CD4-positive, alpha-beta memory T cell (primary cell): ENCODE data around the gene PER2. TPM values are rescaled to one million over a fixed set of nuclear protein-coding genes. Genes with fewer than 3 reads are reported as not detected.
"Not testable (repeated sequence)": the region's sequence is repeated elsewhere in the genome, so short reads cannot be mapped to it uniquely, and the experiment has no call there.

ENCODE experiments used
- CTCF ChIA-PET: fragments of 350-600 bp; sonication (Branson Sonifier 250); formaldehyde crosslinking; loops from one replicate; lab custom pipeline; 2021; ENCODE audit warnings: inconsistent platforms; ENCODE audit not compliant: partially characterized antibody; lab: Charles Lee
- POLR2A ChIA-PET: fragments of 350-600 bp; sonication (Branson Sonifier 250); formaldehyde crosslinking; loops from one replicate; lab custom pipeline; 2021; ENCODE audit not compliant: partially characterized antibody; lab: Charles Lee
- DNase-seq, 5 donors: peaks; one replicate each; pipeline versions ENCODE4 v3.0.0 to v3.0.0-alpha.2; 2020 to 2022; ENCODE audit warnings: mixed read lengths in 1 of 5
- H3K27ac ChIP-seq: one replicate; pipeline ENCODE4 v1.7.0; 2013; ENCODE audit warnings: low read depth, low read length
- H3K27me3 ChIP-seq: 2 replicates; pipeline ENCODE4 v1.7.0; 2013; ENCODE audit warnings: mild to moderate bottlenecking, low read length, moderate library complexity; ENCODE audit not compliant: insufficient read depth
- H3K36me3 ChIP-seq: 2 replicates; pipeline ENCODE4 v1.7.0; 2013; ENCODE audit warnings: mild to moderate bottlenecking, low read length, moderate library complexity; ENCODE audit not compliant: insufficient read depth
- H3K4me1 ChIP-seq: 2 replicates; pipeline ENCODE4 v1.7.0; 2013; ENCODE audit warnings: mild to moderate bottlenecking, low read length, moderate library complexity; ENCODE audit not compliant: insufficient read depth
- H3K4me3 ChIP-seq, 2 donors: one replicate each; pipeline ENCODE4 v1.7.0; 2013; ENCODE audit warnings: low read length in 2 of 2, mild to moderate bottlenecking in 1 of 2
- H3K9me3 ChIP-seq, 2 donors: one replicate each; pipeline ENCODE4 v1.7.0; 2013; ENCODE audit warnings: low read length in 2 of 2, control low read depth in 1 of 2; ENCODE audit not compliant: control insufficient read depth in 1 of 2
- H3K27ac Mint-ChIP-seq, 7 donors: one replicate each; pipeline ENCODE4 v1.8.0; 2020 to 2021; ENCODE audit warnings: mixed read lengths in 7 of 7, mild to moderate bottlenecking in 6 of 7, inconsistent platforms in 3 of 7, moderate library complexity in 3 of 7
- H3K27me3 Mint-ChIP-seq, 2 donors: one replicate each; pipeline ENCODE4 v1.8.0; 2020 to 2021; ENCODE audit warnings: mixed read lengths in 2 of 2
- H3K36me3 Mint-ChIP-seq, 2 donors: one replicate each; pipeline ENCODE4 v1.8.0; 2020 to 2021; ENCODE audit warnings: mixed read lengths in 2 of 2, inconsistent platforms in 1 of 2, mild to moderate bottlenecking in 1 of 2
- H3K4me1 Mint-ChIP-seq, 4 donors: one replicate each; pipeline ENCODE4 v1.8.0; 2020 to 2021; ENCODE audit warnings: mixed read lengths in 4 of 4, mild to moderate bottlenecking in 1 of 4
- H3K4me3 Mint-ChIP-seq, 8 donors: one replicate each; pipeline ENCODE4 v1.8.0; 2020 to 2021; ENCODE audit warnings: mixed read lengths in 8 of 8, mild to moderate bottlenecking in 7 of 8, moderate library complexity in 6 of 8, inconsistent platforms in 3 of 8
- H3K9me3 Mint-ChIP-seq, 8 donors: one replicate each; pipeline ENCODE4 v1.8.0; 2020 to 2021; ENCODE audit warnings: mixed read lengths in 8 of 8, mild to moderate bottlenecking in 5 of 8, inconsistent platforms in 3 of 8, moderate library complexity in 1 of 8
- intact Hi-C: fragments of 100-400 bp; cut with micrococcal nuclease; formaldehyde crosslinking; loops from one replicate; pipeline ENCODE4 v1.15.1; 2023
- polyA plus RNA-seq, 2 donors: library from polyadenylated mRNA; unstranded; fragments of 300-500 nt; fragmentation: Illumina TruSeq; gene quantifications; one replicate each; pipeline ENCODE4 v1.2.3, GENCODE V29; 2021
- total RNA-seq, 2 experiments: library from RNA; stranded (reverse); gene quantifications; one replicate each; pipeline ENCODE4 v1.2.3, GENCODE V29; 2021

The PER2 gene
- total and polyA plus RNA-seq, 4 experiments from 2014 or later = 0.42 to 13.4 (median 8.4) TPM

DNA sequence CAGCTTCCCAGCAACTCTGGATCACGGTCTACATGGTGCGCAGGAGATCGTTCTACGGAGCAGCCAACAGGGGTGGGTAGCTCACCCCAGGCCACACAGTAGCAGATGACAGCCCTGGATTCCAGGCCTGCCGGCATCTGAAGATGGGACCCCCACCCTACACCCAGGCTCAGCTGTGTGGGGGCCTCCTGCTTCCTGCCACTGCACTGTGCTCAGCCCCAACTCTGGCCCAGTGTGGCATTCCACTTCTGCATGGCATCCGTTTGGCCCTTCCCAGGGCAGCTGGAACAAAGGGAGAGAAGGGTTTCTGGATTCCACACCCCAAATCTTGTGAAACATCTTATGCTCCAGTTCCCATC lies 9.1 kb downstream of the PER2 start:
- Histone ChIP-seq H3K9me3 (no peaks in the 10 kb centered on the region), H3K36me3 (peaks cover 14% of the 10 kb centered on the region), H3K27ac (no peak overlapping the region), H3K4me1 (no peaks in the 10 kb centered on the region), H3K27me3 (no peaks in the 10 kb centered on the region), H3K4me3 (no peak overlapping the region)
- Mint-ChIP-seq H3K4me3 (no peak overlapping the region), H3K36me3 (peaks cover 12 to 30% of the 10 kb centered on the region in 2 donors), H3K27me3 (no peaks in the 10 kb centered on the region), H3K9me3 (no peaks in the 10 kb centered on the region), H3K27ac (no peak overlapping the region), H3K4me1 (peaks cover 15 to 31% (median 23%) of the 10 kb centered on the region in 4 donors)
- no peak for DNase-seq
- ChIA-PET POLR2A (interaction anchor here (1.3 kb wide), 1 partner anchor 9 kb away, joined by 4 read pairs; the partner anchor contains the start of gene PER2), CTCF (no interaction called here)
- intact Hi-C loops = no loop called here

DNA sequence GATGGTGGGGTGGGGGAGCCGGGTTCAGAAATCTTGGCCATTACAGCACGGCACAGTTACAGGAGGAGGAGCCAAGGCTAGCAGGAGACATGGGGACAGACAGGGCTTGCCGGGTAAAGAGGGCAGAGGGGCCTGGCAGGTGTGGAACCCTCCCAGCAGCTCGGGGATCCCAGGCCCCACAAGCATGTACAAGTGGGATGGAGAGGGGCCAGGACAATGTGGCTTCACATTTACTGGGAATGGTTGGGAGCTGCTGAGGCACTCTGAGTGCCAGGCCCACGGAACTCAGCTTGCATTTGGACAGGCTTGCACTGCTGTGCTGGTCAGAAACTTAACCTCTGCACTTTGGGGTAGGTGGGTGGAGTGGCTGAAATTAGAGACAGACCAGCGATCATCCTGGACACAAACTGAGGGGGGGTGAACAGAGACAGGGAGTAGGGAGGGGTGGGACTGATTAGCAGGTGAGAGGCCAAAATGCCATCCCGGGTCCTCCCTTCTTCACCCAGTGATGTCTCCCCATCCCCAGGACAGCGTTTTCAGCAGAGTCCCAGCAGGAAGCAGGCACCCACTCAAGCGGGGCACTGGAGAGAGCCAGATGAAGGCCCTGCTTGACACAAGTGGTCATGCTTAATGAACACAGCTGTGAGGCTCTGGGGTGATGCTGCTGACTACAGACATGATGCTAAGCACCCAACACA lies 9.6 kb downstream of the PER2 start:
- Histone ChIP-seq H3K4me1 (no peaks in the 10 kb centered on the region), H3K36me3 (peaks cover 16% of the 10 kb centered on the region), H3K4me3 (no peak overlapping the region), H3K27me3 (no peaks in the 10 kb centered on the region), H3K9me3 (no peaks in the 10 kb centered on the region), H3K27ac (no peak overlapping the region)
- no peak for DNase-seq
- peaks cover 14 to 26% (median 20%) of the 10 kb centered on the region in 4 donors for H3K4me1 Mint-ChIP-seq
- peak overlapping the region in 1 of 7 donors; percentile 82 for H3K27ac Mint-ChIP-seq
- POLR2A ChIA-PET = interaction anchor here (1.3 kb wide), 1 partner anchor 9 kb away, joined by 4 read pairs; the partner anchor contains the start of gene PER2
- H3K4me3 Mint-ChIP-seq = no peak overlapping the region
- intact Hi-C loops = no loop called here
- peaks cover 15 to 35% of the 10 kb centered on the region in 2 donors for H3K36me3 Mint-ChIP-seq
- H3K9me3 Mint-ChIP-seq = no peaks in the 10 kb centered on the region
- CTCF ChIA-PET = interaction anchor here (1.1 kb wide), 1 partner anchor 15 kb away, joined by 3 read pairs; no protein-coding TSS in a partner anchor
- H3K27me3 Mint-ChIP-seq = no peaks in the 10 kb centered on the region

DNA sequence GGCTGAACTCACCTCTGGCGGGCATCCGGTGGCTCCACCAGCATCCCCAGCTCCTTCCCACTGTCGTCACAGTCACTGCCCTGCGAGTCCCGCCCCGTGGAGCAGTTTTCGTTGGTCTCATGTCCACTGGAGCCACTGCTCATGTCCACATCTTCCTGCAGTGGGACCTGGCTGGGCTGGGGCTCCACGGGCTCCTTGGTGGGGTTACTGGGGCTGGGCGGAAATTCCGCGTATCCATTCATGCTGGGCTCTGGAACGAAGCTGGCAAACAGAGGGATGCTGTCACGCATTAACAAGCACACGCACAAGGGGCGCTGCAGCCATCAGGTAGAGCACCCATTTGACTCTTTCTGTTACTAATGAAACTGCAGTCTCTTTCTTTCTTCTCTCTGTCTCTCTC lies 10.7 kb downstream of the PER2 start:
- Mint-ChIP-seq H3K9me3 (no peaks in the 10 kb centered on the region), H3K4me3 (no peak overlapping the region), H3K27ac (peak overlapping the region in 2 of 7 donors; percentile 42 to 82), H3K27me3 (no peaks in the 10 kb centered on the region), H3K4me1 (peaks cover 10 to 19% (median 15%) of the 10 kb centered on the region in 4 donors), H3K36me3 (peaks cover 21 to 41% of the 10 kb centered on the region in 2 donors)
- Histone ChIP-seq H3K4me1 (no peaks in the 10 kb centered on the region), H3K4me3 (no peak overlapping the region), H3K36me3 (peaks cover 18% of the 10 kb centered on the region), H3K27me3 (no peaks in the 10 kb centered on the region), H3K27ac (no peak overlapping the region), H3K9me3 (no peaks in the 10 kb centered on the region)
- ChIA-PET POLR2A (interaction anchor here (0.8 kb wide), 1 partner anchor 11 kb away, joined by 3 read pairs; no protein-coding TSS in a partner anchor), CTCF (interaction anchor here (0.8 to 2.1 kb wide), 2 partner anchors 13 to 18 kb away, joined by 3 to 7 read pairs; no protein-coding TSS in a partner anchor)
- no peak for DNase-seq
- intact Hi-C loops = no loop called here

DNA sequence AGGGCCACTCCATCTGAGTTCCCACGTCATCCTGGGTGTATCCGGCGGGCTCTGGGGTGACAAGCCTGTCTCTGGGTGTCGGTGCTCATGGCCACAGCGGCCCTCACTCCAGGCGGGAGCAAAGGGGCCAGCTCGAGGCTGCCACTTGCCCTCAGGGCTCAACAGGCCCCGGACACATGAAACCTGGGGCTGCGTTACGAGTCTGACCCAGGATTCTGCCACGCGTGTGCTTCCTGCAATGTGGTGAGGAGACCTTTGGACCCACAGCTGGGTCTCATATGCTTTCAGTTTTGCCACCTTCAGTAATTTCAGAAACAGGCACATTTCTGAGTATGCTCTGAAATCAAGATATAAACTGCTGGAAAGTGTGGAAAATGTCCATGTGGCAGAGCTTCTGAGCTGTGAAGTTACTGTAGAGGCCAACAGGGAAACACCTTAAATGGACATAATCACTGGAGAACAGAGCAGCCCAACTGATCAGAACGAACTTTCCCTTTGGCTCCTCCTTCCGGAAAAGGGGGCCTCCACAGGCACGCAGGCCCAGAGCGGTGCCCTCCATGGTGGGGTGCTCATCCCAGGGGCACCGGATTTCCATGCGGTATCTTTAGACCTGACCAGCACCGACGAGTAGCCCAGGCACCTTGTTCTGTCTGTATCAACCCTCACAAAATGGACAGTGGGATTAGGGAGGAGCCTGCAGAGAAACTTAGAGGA lies 14.1 kb downstream of the PER2 start:
- Mint-ChIP-seq H3K27ac (no peak overlapping the region), H3K36me3 (peaks cover 32 to 70% of the 10 kb centered on the region in 2 donors), H3K27me3 (no peaks in the 10 kb centered on the region), H3K4me1 (peaks cover 0 to 7% (median 3%) of the 10 kb centered on the region in 4 donors), H3K4me3 (no peak overlapping the region), H3K9me3 (no peaks in the 10 kb centered on the region)
- intact Hi-C loops = no loop called here
- ChIA-PET CTCF (interaction anchor here (0.9 to 2.3 kb wide), 2 partner anchors 11 to 13 kb away, joined by 3 to 11 read pairs; no protein-coding TSS in a partner anchor), POLR2A (no interaction called here)
- H3K27me3 ChIP-seq = no peaks in the 10 kb centered on the region
- H3K36me3 ChIP-seq = peaks cover 28% of the 10 kb centered on the region
- no peak overlapping the region for H3K4me3 ChIP-seq
- H3K27ac ChIP-seq = no peak overlapping the region
- no peaks in the 10 kb centered on the region for H3K9me3 ChIP-seq
- DNase-seq = no peak
- no peaks in the 10 kb centered on the region for H3K4me1 ChIP-seq

DNA sequence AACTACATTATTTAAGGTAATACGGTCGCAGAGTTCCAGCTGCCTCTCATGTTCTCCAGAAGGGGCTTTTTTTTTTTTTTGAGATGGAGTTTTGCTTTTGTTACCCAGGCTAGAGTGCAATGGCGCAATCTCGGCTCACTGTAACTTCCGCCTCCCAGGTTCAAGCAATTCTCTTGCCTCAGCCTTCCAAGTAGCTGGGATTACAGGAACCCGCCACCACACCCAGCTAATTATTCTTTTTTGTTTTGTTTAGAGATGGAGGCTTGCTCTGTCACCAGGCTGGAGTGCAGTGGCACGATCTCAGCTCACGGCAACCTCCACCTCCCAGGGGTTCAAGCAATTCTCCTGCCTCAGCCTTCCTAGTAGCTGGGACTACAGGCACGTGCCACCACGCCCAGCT lies 15.0 kb downstream of the PER2 start:
- H3K4me1 Mint-ChIP-seq, H3K4me3 ChIP-seq, H3K4me3 Mint-ChIP-seq, H3K27me3 ChIP-seq, H3K9me3 ChIP-seq, H3K4me1 ChIP-seq, H3K27me3 Mint-ChIP-seq, intact Hi-C loops, H3K9me3 Mint-ChIP-seq, DNase-seq, H3K27ac ChIP-seq: not testable (repeated sequence)
- peaks cover 28% of the 10 kb centered on the region for H3K36me3 ChIP-seq
- Mint-ChIP-seq H3K27ac (peak overlapping the region in 1 of 7 donors; percentile 29), H3K36me3 (peaks cover 32 to 73% of the 10 kb centered on the region in 2 donors)
- ChIA-PET POLR2A (interaction anchor here (0.8 kb wide), 1 partner anchor 1012 kb away, joined by 3 read pairs; no protein-coding TSS in a partner anchor), CTCF (interaction anchor here (2.3 kb wide), 1 partner anchor 10 kb away, joined by 11 read pairs; no protein-coding TSS in a partner anchor)

DNA sequence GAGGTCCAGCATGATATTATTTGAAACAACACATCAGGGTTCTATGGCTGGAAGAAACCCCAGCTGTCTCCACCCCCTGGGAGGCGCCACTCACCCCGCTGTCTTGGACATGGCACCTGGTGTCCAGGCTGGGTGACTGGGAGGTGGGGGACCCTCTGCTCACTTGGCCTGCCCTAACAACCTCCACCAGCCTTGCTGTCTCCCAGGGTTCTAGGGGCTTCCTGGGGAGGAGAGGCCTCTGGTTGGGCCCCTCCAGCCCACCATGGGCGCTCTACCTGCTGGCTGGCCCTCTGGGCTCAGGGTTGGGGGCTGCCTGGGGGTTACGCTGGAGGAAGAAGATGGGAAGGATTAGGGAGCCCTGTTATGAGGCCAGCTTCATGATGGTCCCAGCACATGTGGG lies 16.3 kb downstream of the PER2 start:
- intact Hi-C loops = no loop called here
- no peak overlapping the region for H3K4me3 ChIP-seq
- H3K36me3 Mint-ChIP-seq = peaks cover 37 to 75% of the 10 kb centered on the region in 2 donors
- no peaks in the 10 kb centered on the region for H3K9me3 Mint-ChIP-seq
- H3K9me3 ChIP-seq = no peaks in the 10 kb centered on the region
- peaks cover 28% of the 10 kb centered on the region for H3K36me3 ChIP-seq
- no peak overlapping the region for H3K27ac Mint-ChIP-seq
- H3K27me3 Mint-ChIP-seq = no peaks in the 10 kb centered on the region
- H3K4me1 Mint-ChIP-seq = peaks cover 0 to 3% (median 1%) of the 10 kb centered on the region in 4 donors
- ChIA-PET CTCF (interaction anchor here (2.3 kb wide), 1 partner anchor 9 kb away, joined by 11 read pairs; no protein-coding TSS in a partner anchor), POLR2A (no interaction called here)
- no peak for DNase-seq
- no peaks in the 10 kb centered on the region for H3K27me3 ChIP-seq
- no peak overlapping the region for H3K4me3 Mint-ChIP-seq
- H3K27ac ChIP-seq = no peak overlapping the region
- no peaks in the 10 kb centered on the region for H3K4me1 ChIP-seq

DNA sequence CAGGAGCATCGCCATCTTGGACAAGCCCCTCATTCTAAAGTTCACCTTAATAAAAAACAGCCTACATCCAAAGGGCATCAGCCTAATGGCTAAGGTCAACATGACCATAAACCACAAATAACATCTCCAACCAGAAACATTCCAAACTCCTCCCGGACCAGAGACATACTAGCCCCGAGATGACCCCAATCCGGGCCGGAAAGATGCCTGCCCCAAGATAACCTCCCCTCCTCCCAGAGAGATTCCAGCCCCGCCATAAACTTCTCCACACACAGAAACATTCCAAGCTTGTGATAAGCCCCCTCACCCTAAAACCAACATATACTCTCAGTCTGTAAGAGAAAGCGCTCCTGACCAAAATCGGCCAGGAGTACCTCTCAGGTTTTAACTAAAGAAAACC lies 16.7 kb downstream of the PER2 start:
- H3K9me3 Mint-ChIP-seq, H3K4me1 Mint-ChIP-seq, H3K4me3 Mint-ChIP-seq, H3K27me3 Mint-ChIP-seq, H3K27me3 ChIP-seq, intact Hi-C loops, H3K4me1 ChIP-seq, H3K27ac ChIP-seq, POLR2A ChIA-PET, DNase-seq, H3K9me3 ChIP-seq, H3K4me3 ChIP-seq, H3K27ac Mint-ChIP-seq: not testable (repeated sequence)
- CTCF ChIA-PET = interaction anchor here (2.3 kb wide), 1 partner anchor 8 kb away, joined by 11 read pairs; no protein-coding TSS in a partner anchor
- peaks cover 40 to 73% of the 10 kb centered on the region in 2 donors for H3K36me3 Mint-ChIP-seq
- H3K36me3 ChIP-seq = peaks cover 24% of the 10 kb centered on the region
